Measurements from ENCODE around the gene DDR1.

- TF ChIP-seq CTCF (IDR thresholded peaks at IDR 0.05) (no peak), POLR2AphosphoS5 (IDR thresholded peaks at IDR 0.05; ENCODE audit: low read depth, low read length) (no peak), TCF7L2 (IDR thresholded peaks at IDR 0.05; ENCODE audit: low read depth, low read length) (no peak), REST (IDR thresholded peaks at IDR 0.05; ENCODE audit: insufficient read depth in 1 of 2, low read depth in 2 of 2, low read length in 1 of 2) (no peak), SIN3A (IDR thresholded peaks at IDR 0.05; ENCODE audit: borderline replicate concordance, insufficient read depth, low read depth, low read length) (no peak)
Observed at GRCh38 chr6:30847421-30847970, 36.8 kb upstream of the DDR1 start.

Data from Panc1 (cell line).